HG03097 (cell line): Measurements from ENCODE around the gene ZAR1L.

Experiments used
- ATAC-seq: cut with Tn5 transposase; IDR thresholded peaks from one replicate; pipeline ENCODE4 v1.9.1; 2021; ENCODE audit not compliant: unreplicated experiment, low FRiP score

The ZAR1L gene

DNA sequence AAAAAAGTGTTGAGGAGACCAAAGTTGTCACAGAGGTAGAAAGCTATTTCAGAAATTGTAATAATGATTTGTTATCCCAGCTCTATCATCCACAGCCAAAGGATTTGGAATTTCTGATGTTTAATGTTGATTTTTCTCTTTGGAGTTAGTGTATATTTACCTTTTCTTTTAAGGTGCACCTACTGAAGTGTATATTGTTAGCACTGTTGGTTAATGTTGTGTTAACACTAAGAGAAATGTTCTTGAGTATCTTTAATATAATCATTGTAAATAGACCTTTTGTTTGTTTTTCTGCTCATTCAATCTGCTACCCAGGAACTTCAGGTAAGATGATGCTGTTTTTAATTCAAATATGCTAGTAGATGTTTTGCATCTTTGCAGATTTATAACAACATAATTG lies 57.5 kb downstream of the ZAR1L start:
- no peak for ATAC-seq

DNA sequence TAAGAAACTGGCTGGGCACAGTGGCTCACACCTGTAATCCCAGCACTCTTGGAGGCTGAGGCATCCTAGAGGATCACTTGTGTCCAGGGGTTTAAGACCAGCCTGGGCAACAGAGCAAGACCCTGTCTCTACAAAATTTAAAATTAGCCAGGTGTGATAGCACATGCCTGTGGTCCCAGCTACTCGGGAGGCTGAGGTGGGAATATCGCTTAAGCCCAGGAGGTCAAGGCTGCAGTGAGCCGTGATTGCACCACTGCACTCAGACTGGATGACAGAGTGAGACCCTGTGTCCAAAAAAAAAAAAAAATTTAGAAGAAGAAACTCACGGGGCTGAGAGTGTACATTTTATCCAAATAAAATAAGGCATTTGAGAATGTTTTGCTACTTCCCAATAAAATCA lies 58.9 kb downstream of the ZAR1L start:
- no peak for ATAC-seq

DNA sequence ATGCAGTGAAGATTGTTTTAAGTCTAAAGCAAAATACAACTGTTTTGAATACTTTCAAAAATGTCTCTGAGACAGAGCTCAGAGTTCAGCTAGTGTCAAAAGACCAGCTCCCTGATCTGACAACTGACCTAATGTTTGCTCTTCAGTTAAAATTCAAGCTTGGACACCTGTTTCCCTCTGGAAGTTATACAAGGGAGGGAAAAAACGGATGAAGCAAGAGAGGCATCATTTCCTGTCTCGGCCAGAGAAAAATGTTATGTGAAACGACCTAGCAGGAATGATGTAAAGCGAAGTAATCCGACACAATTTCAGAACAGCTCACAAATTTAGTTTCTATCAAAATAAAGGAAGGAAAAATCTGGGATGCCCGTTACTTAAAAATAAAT lies 59.4 kb downstream of the ZAR1L start:
- ATAC-seq, result no peak

DNA sequence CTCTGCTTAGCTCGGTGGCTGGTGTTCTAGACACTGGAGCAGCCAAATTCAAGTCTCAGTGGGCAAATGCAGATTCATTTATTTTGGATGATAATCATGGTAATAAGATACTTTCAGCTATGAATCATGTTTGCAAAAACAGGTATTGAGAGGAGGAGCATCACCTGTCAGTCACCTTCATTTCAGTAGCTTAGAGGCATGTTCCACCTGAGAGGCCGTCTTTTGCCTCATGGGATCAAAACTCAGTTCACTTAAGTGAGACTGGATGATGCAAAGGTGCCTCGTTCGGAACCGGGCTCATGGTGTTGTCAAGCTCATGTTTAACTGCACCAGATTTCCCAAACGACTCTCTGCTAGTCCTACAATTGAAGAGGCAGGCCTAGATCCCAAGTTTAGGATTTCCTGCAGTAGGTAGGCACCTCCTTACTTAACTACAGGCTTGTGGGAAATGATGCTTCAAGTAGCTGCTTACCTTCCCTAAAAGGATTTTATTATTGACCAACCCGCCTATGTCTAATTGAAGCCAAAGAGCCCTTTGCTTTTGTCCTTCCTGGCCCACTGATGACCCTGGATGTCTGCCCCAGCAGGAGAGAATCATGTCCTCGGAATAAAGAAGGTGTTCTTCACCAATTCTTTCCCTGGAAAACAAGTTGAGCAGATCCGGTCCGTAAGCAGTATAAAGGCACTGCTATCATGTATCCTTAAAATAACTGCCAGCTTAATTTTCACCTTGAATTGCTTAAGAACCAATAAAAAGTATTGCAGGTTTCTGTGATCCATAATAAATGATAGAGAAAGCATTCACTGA lies 60.0 kb downstream of the ZAR1L start:
- no peak for ATAC-seq

DNA sequence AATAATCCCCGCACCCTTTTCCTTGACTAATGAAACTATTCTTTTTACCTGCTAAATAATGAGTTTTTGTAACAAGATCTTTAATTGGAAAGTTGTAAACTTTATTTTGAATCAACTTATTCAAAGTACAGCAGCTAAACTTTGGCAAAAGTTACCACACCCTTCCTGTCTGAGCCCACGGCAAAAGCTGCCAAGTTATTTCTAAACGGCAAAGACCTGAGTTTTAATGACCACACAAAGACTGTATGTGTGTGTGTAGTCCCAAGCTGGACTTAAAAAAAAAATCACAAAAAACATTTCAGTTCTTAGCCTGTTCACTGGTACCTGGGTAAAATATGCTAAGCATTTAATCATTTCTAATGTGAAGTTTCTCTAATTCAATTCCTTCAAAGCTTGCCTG lies 60.7 kb downstream of the ZAR1L start:
- no peak for ATAC-seq

DNA sequence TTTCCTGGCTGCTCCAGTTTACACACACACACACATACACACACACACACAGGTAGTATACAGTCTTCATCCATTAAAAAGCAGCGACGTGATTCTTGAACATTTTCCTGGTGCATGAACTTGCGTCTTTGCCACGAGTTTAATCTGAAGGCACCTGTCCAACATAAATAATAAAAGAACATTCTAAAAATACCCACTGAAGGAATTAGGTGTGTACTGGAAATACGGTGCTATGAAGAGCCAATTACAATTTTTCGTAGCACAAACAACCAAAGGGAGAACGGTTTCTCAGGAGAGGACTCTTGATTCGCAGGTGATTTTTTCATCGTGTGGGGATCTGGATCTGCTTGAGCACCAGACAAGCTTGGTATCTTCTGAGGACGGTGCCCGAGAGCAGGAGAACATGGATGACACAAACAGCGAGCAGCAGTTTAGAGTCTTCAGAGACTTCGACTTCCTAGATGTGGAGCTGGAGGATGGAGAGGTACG lies 61.2 kb downstream of the ZAR1L start:
- ATAC-seq, result no peak
